GM19239 (cell line): ENCODE data around the gene LGALS3BP.
"Not testable (repeated sequence)": the region's sequence is repeated elsewhere in the genome, so short reads cannot be mapped to it uniquely, and the experiment has no call there.

Experiments used
- DNase-seq: peaks from one replicate; pipeline ENCODE4 v3.0.0; 2011; ENCODE audit warnings: low spot score; ENCODE audit not compliant: insufficient read length
- FAIRE-seq: peaks from 2 replicates; lab custom pipeline; 2011; peaks lifted over from hg19 to GRCh38; lab: Jason Lieb, UNC

Gene LGALS3BP

GRCh38 chr17:78967782-78968362, 11.9 kb downstream of the LGALS3BP start:
- DNase-seq = no peak

GRCh38 chr17:78966910-78967600, 12.7 kb downstream of the LGALS3BP start:
- FAIRE-seq = no peak
- no peak for DNase-seq

More at GRCh38 chr17:78967782-78968362, 11.9 kb downstream of the LGALS3BP start:
- FAIRE-seq = no peak

- DNase-seq (no peak), FAIRE-seq (no peak)
Measured at GRCh38 chr17:78966123-78966813, 13.5 kb downstream of the LGALS3BP start.

- FAIRE-seq = no peak
- no peak for DNase-seq
Measured at GRCh38 chr17:78965491-78965924, 14.2 kb downstream of the LGALS3BP start.

GRCh38 chr17:78963378-78963777, 16.3 kb downstream of the LGALS3BP start:
- FAIRE-seq (no peak), DNase-seq (no peak)

- not testable (repeated sequence) for FAIRE-seq, DNase-seq
Measured at GRCh38 chr17:78962984-78963348, 16.8 kb downstream of the LGALS3BP start.

GRCh38 chr17:78962345-78962983, 17.3 kb downstream of the LGALS3BP start:
- FAIRE-seq = no peak
- DNase-seq = no peak

- DNase-seq (no peak), FAIRE-seq (no peak)
Measured at GRCh38 chr17:78961571-78961970, 18.2 kb downstream of the LGALS3BP start.

GRCh38 chr17:78960928-78961327, 18.8 kb downstream of the LGALS3BP start:
- no peak for FAIRE-seq
- DNase-seq = no peak

GRCh38 chr17:78959803-78960202, 19.9 kb downstream of the LGALS3BP start:
- no peak for DNase-seq
- no peak for FAIRE-seq

- DNase-seq (no peak), FAIRE-seq (no peak)
Measured at GRCh38 chr17:78958641-78959127, 21.0 kb downstream of the LGALS3BP start.

- DNase-seq (no peak), FAIRE-seq (no peak)
Measured at GRCh38 chr17:78957128-78957527, 22.6 kb downstream of the LGALS3BP start.

- FAIRE-seq (no peak), DNase-seq (no peak)
Measured at GRCh38 chr17:78956254-78956653, 23.5 kb downstream of the LGALS3BP start.

- FAIRE-seq (no peak), DNase-seq (no peak)
Measured at GRCh38 chr17:78954684-78955083, 25.0 kb downstream of the LGALS3BP start.

GRCh38 chr17:78953356-78954350, 26.1 kb downstream of the LGALS3BP start:
- no peak for DNase-seq
- FAIRE-seq = no peak

- DNase-seq = no peak
- no peak for FAIRE-seq
Measured at GRCh38 chr17:78952706-78953105, 27.0 kb downstream of the LGALS3BP start.

- FAIRE-seq (no peak), DNase-seq (no peak)
Measured at GRCh38 chr17:78951967-78952551, 27.7 kb downstream of the LGALS3BP start.

- DNase-seq (no peak), FAIRE-seq (no peak)
Measured at GRCh38 chr17:78950870-78951269, 28.9 kb downstream of the LGALS3BP start.
